ENCODE data around the gene ALMS1.

Gene ALMS1

GRCh38 chr2:73588177-73588576, 202.5 kb downstream of the ALMS1 start:
- Histone ChIP-seq H3F3A (ENCODE audit: insufficient read depth, low read length) (0 out of 2 replicates have a peak, but pooled peaks cover 2% of the 10 kb centered on the region), H3K79me2 (ENCODE audit: low read length) (no peaks in the 10 kb centered on the region), H3K4me1 (ENCODE audit: low read length) (no peaks in the 10 kb centered on the region), H3K9me2 (replicated peaks; ENCODE audit: insufficient read depth, low read length) (no peaks in the 10 kb centered on the region), H3K36me3 (replicated peaks; ENCODE audit: insufficient read depth, low read length) (no peaks in the 10 kb centered on the region), H2AFZ (ENCODE audit: low read length) (no peak overlapping the region), H3K4me2 (ENCODE audit: low read depth, low read length) (no peak overlapping the region), H4K20me1 (ENCODE audit: insufficient read depth, low read length) (no peaks in the 10 kb centered on the region), H3K9ac (ENCODE audit: low read length) (no peak overlapping the region), H3K27ac (ENCODE audit: low read length) (no peak overlapping the region), H3K9me3 (replicated peaks; ENCODE audit: insufficient read depth, low read length) (no peaks in the 10 kb centered on the region), H3K27me3 (replicated peaks; ENCODE audit: insufficient read depth, low read length) (no peaks in the 10 kb centered on the region), H3K4me3 (ENCODE audit: low read length) (no peak overlapping the region)
- no peak for TF ChIP-seq EZH2phosphoT487 (IDR thresholded peaks at IDR 0.05; ENCODE audit: low read length)
- no peak for TF ChIP-seq EZH2 (optimal IDR thresholded peaks at IDR 0.05; ENCODE audit: low read depth, low read length)
- no peak for TF ChIP-seq CTCF (IDR thresholded peaks at IDR 0.05; ENCODE audit: low read length)
- no peak for DNase-seq

GRCh38 chr2:73593680-73594079, 208.0 kb downstream of the ALMS1 start:
- Histone ChIP-seq H3K4me1 (ENCODE audit: low read length) (no peaks in the 10 kb centered on the region), H2AFZ (ENCODE audit: low read length) (no peak overlapping the region), H3K4me2 (ENCODE audit: low read depth, low read length) (no peak overlapping the region), H4K20me1 (ENCODE audit: insufficient read depth, low read length) (no peaks in the 10 kb centered on the region), H3K9me2 (replicated peaks; ENCODE audit: insufficient read depth, low read length) (no peaks in the 10 kb centered on the region), H3K27ac (ENCODE audit: low read length) (no peak overlapping the region), H3K4me3 (ENCODE audit: low read length) (no peak overlapping the region), H3K27me3 (replicated peaks; ENCODE audit: insufficient read depth, low read length) (no peaks in the 10 kb centered on the region), H3K9me3 (replicated peaks; ENCODE audit: insufficient read depth, low read length) (no peaks in the 10 kb centered on the region), H3F3A (ENCODE audit: insufficient read depth, low read length) (no peaks in the 10 kb centered on the region), H3K36me3 (replicated peaks; ENCODE audit: insufficient read depth, low read length) (no peaks in the 10 kb centered on the region), H3K79me2 (ENCODE audit: low read length) (no peaks in the 10 kb centered on the region), H3K9ac (ENCODE audit: low read length) (no peak overlapping the region)
- DNase-seq, result no peak
- TF ChIP-seq EZH2phosphoT487 (IDR thresholded peaks at IDR 0.05; ENCODE audit: low read length), result no peak
- no peak for TF ChIP-seq EZH2 (optimal IDR thresholded peaks at IDR 0.05; ENCODE audit: low read depth, low read length)
- no peak for TF ChIP-seq CTCF (IDR thresholded peaks at IDR 0.05; ENCODE audit: low read length)

GRCh38 chr2:73594251-73594650, 208.6 kb downstream of the ALMS1 start:
- Histone ChIP-seq H3K4me1 (ENCODE audit: low read length) (no peaks in the 10 kb centered on the region), H3K4me2 (ENCODE audit: low read depth, low read length) (no peak overlapping the region), H3K4me3 (ENCODE audit: low read length) (no peak overlapping the region), H2AFZ (ENCODE audit: low read length) (no peak overlapping the region), H3K27ac (ENCODE audit: low read length) (no peak overlapping the region), H3K79me2 (ENCODE audit: low read length) (no peaks in the 10 kb centered on the region), H3K9me3 (replicated peaks; ENCODE audit: insufficient read depth, low read length) (no peaks in the 10 kb centered on the region), H3K9me2 (replicated peaks; ENCODE audit: insufficient read depth, low read length) (no peaks in the 10 kb centered on the region), H4K20me1 (ENCODE audit: insufficient read depth, low read length) (no peaks in the 10 kb centered on the region), H3K36me3 (replicated peaks; ENCODE audit: insufficient read depth, low read length) (no peaks in the 10 kb centered on the region), H3F3A (ENCODE audit: insufficient read depth, low read length) (no peaks in the 10 kb centered on the region), H3K27me3 (replicated peaks; ENCODE audit: insufficient read depth, low read length) (no peaks in the 10 kb centered on the region), H3K9ac (ENCODE audit: low read length) (no peak overlapping the region)
- DNase-seq, result no peak
- TF ChIP-seq CTCF (IDR thresholded peaks at IDR 0.05; ENCODE audit: low read length) (no peak), EZH2phosphoT487 (IDR thresholded peaks at IDR 0.05; ENCODE audit: low read length) (no peak), EZH2 (optimal IDR thresholded peaks at IDR 0.05; ENCODE audit: low read depth, low read length) (no peak)
